SK-N-SH (cell line): Measurements from ENCODE around the gene NDOR1.

Experiments used
- CTCF ChIP-seq: fragments of 200-600 bp; sonication (generic); IDR thresholded peaks from 2 replicates; pipeline ENCODE4 v1.6.1; 2017; ENCODE audit warnings: antibody characterized with exemption, mild to moderate bottlenecking, moderate library complexity
- EZH2phosphoT487 ChIP-seq: fragments of 200-600 bp; sonication (generic); IDR thresholded peaks from 2 replicates; pipeline ENCODE4 v1.6.1; 2017; ENCODE audit warnings: low read depth, mixed run types, mild to moderate bottlenecking, antibody characterized with exemption, moderate library complexity, borderline replicate concordance
- FOXM1 ChIP-seq: IDR thresholded peaks from 2 replicates; pipeline ENCODE4 v1.4.0; 2012; ENCODE audit warnings: low read depth, mild to moderate bottlenecking
- GABPA ChIP-seq: IDR thresholded peaks from 2 replicates; pipeline ENCODE4 v1.4.0; 2012; ENCODE audit warnings: low read depth, mild to moderate bottlenecking
- TCF12 ChIP-seq: IDR thresholded peaks from 2 replicates; pipeline ENCODE4 v1.4.0; 2012

- no peak for TF ChIP-seq CTCF
- TF ChIP-seq GABPA = no peak
- no peak for TF ChIP-seq FOXM1
- TF ChIP-seq TCF12 = no peak
- TF ChIP-seq EZH2phosphoT487 = no peak
Observed at GRCh38 chr9:137163805-137164204, 41.7 kb upstream of the NDOR1 start.
